SH-SY5Y (cell line): ENCODE measurements around the gene MAGI2.

Experiments
- GATA2 ChIP-seq: IDR thresholded peaks from 2 replicates; pipeline ENCODE4 v1.6.1; 2011; ENCODE audit warnings: mild to moderate bottlenecking, low read depth, low read length
- GATA3 ChIP-seq: IDR thresholded peaks from 2 replicates; pipeline ENCODE4 v1.6.1; 2011; ENCODE audit warnings: low read depth, mild to moderate bottlenecking, low read length, moderate library complexity

- TF ChIP-seq GATA2 (no peak), GATA3 (no peak)
Measured at GRCh38 chr7:78248867-78249266, 1204.6 kb downstream of the MAGI2 start.
